DND-41 (cell line): ENCODE results near the gene FAM78A.

Source experiments
- ATAC-seq: fragments of 200-7000 bp; cut with Tn5 transposase; 3 replicates; pipeline ENCODE4 v1.9.1; 2021; ENCODE audit warnings: low read depth; ENCODE audit not compliant: insufficient read depth
- DNase-seq: peaks from one replicate; pipeline ENCODE4 v3.0.0-alpha.2; 2020
- H2AFZ ChIP-seq: 2 replicates; pipeline ENCODE4 v1.6.0; 2012; ENCODE audit warnings: low read depth, low read length
- H3K27ac ChIP-seq: 2 replicates; pipeline ENCODE4 v1.5.1; 2012; ENCODE audit warnings: low read length, inconsistent platforms
- H3K27me3 ChIP-seq: fragments of 200-600 bp; sonication (generic); 2 replicates; pipeline ENCODE4 v1.6.0; 2012; ENCODE audit warnings: low read length, mild to moderate bottlenecking, inconsistent platforms; ENCODE audit not compliant: insufficient read depth, poor library complexity
- H3K36me3 ChIP-seq: 2 replicates; pipeline ENCODE4 v1.5.1; 2012; ENCODE audit warnings: low read length, inconsistent platforms; ENCODE audit not compliant: insufficient read depth
- H3K4me1 ChIP-seq: 2 replicates; pipeline ENCODE4 v1.5.1; 2012; ENCODE audit warnings: mild to moderate bottlenecking, low read length; ENCODE audit not compliant: insufficient read depth
- H3K4me2 ChIP-seq: 2 replicates; pipeline ENCODE4 v1.6.0; 2012; ENCODE audit warnings: mild to moderate bottlenecking, moderate library complexity, low read length, inconsistent platforms; ENCODE audit not compliant: insufficient read depth
- H3K4me3 ChIP-seq, 2 experiments: fragments of 200-600 bp in 1 of 2; shearing (Covaris generic) in 1 of 2; 2 replicates each; pipeline ENCODE4 v1.5.1; 2012 to 2016; ENCODE audit warnings: inconsistent platforms in 2 of 2, low read length in 2 of 2, mild to moderate bottlenecking in 2 of 2, low read depth in 1 of 2, moderate library complexity in 1 of 2
- H3K79me2 ChIP-seq: 2 replicates; pipeline ENCODE4 v1.6.0; 2012; ENCODE audit warnings: low read length, inconsistent platforms; ENCODE audit not compliant: insufficient read depth
- H3K9ac ChIP-seq: 2 replicates; pipeline ENCODE4 v1.6.0; 2012; ENCODE audit warnings: low read depth, mild to moderate bottlenecking, inconsistent platforms, low read length, moderate library complexity
- H3K9me3 ChIP-seq: 2 replicates; pipeline ENCODE4 v1.5.1; 2012; ENCODE audit warnings: low read length, moderate library complexity, mild to moderate bottlenecking, inconsistent platforms; ENCODE audit not compliant: insufficient read depth, severe bottlenecking
- H4K20me1 ChIP-seq: 2 replicates; pipeline ENCODE4 v1.6.0; 2012; ENCODE audit warnings: low read length; ENCODE audit not compliant: insufficient read depth
- CTCF ChIP-seq: IDR thresholded peaks from 2 replicates; pipeline ENCODE4 v1.5.1; 2012; ENCODE audit warnings: borderline replicate concordance, low read length, moderate library complexity, mild to moderate bottlenecking; ENCODE audit not compliant: poor library complexity, severe bottlenecking; ENCODE audit errors: extremely low read depth
- EZH2 ChIP-seq: IDR thresholded peaks from 3 replicates; pipeline ENCODE4 v1.6.1; 2012; ENCODE audit warnings: borderline replicate concordance, low read depth, mild to moderate bottlenecking, moderate library complexity, low read length, inconsistent platforms; ENCODE audit not compliant: severe bottlenecking

The FAM78A gene

GRCh38 chr9:131276891-131277286 lies 579 bp upstream of the FAM78A start:
- Histone ChIP-seq H3K4me2 (peak overlapping the region; percentile 86), H3K4me1 (peaks cover 32% of the 10 kb centered on the region), H3K9ac (peak overlapping the region; percentile 80), H3K9me3 (no peaks in the 10 kb centered on the region), H3K4me3 (peak overlapping the region; percentile 65 to 86; a peak in 3 of 4 replicates), H3K79me2 (peaks cover 56% of the 10 kb centered on the region), H3K36me3 (peaks cover 31% of the 10 kb centered on the region), H3K27ac (peak overlapping the region; percentile 84), H3K27me3 (no peaks in the 10 kb centered on the region), H2AFZ (peak overlapping the region; percentile 66; the same call in 1 of the 2 replicates), H4K20me1 (no peaks in the 10 kb centered on the region)
- DNase-seq (peak; percentile 51), ATAC-seq (peak; percentile 20)
- TF ChIP-seq EZH2 = no peak
- no peak for TF ChIP-seq CTCF

DNA sequence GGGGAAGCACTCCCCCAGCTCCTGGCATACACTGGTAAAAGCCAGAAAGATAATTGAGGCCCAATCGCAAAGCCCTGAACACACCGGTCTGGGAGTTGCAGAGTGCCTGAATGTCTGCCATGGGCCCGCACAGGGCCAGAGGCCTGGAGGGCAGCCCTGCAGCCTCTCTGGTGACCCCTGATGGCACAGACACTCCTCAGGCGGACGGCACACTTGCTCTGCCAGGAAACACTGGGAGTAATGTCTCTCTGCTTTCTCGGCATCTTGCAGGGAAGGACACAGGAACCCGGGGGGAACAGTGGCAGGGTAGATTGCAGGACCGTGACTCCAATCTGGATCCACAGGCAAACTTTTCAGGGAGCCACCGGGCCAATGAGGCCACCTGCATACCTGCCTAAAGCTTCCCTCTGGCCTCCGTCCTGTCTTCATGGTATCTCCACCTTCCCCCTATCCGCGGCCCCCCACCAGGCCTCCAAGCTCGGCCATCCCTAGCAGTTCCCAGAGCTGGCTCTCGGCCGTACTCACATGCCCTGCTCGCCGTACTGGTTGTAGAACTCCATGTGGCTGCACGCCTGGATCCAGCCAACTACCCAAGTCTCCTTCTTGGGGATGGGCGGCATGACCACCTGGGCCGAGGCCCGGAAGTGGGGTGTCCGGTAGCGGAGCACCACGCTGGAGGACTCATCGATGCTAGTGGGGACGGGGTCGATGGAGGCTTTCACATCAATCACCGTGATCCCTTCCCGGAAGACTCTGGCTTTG lies 797 bp downstream of the FAM78A start:
- H3K27me3 ChIP-seq = no peaks in the 10 kb centered on the region
- H3K4me3 ChIP-seq = peak overlapping the region; percentile 84 to 86
- TF ChIP-seq EZH2 (no peak), CTCF (peak; percentile 38)
- peaks cover 46% of the 10 kb centered on the region for H3K4me1 ChIP-seq
- peaks cover 37% of the 10 kb centered on the region for H3K36me3 ChIP-seq
- H3K9me3 ChIP-seq = no peaks in the 10 kb centered on the region
- peak overlapping the region; percentile 54 for H2AFZ ChIP-seq
- DNase-seq (peak; percentile 53), ATAC-seq (peak; percentile 5; the same call in 2 of the 3 replicates)
- H4K20me1 ChIP-seq = 0 out of 2 replicates have a peak, but pooled peaks cover 3% of the 10 kb centered on the region
- H3K4me2 ChIP-seq = peak overlapping the region; percentile 86
- peaks cover 70% of the 10 kb centered on the region for H3K79me2 ChIP-seq
- peak overlapping the region; percentile 80 for H3K9ac ChIP-seq
- peak overlapping the region; percentile 84 for H3K27ac ChIP-seq

DNA sequence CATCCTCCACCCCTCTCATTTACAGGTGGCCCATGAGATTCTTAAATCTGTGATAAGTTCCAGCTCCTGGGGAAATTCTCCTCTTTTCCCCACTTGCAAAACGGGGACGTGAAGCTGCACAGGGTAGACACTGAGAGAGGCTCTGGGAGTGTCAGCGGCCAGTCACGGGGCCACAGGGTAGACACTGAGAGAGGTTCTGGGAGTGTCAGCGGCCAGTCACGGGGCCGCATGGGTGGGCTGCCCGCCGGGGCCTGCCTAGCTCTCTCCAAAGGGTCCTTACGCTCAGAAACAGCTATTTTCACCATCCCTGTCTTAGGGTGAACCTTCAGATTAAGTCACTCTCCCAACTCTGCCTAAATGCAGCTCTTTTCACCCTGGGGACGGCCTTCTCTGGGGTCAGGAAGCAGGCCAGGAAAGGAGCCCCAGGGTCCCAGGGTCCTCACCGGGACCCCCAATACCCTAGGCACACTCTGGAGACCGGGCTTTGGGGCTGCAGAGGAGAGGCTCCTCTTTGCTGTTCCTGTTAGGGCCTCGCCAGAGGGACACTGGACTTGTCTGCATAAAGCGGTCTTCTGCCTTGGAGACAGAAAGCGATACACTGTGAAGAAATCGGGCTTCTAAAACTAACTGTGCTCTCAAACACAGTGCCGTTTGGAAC lies 1.5 kb downstream of the FAM78A start:
- peaks cover 53% of the 10 kb centered on the region for H3K4me1 ChIP-seq
- DNase-seq (peak; percentile 36), ATAC-seq (peak; percentile 9; the same call in 1 of the 3 replicates)
- H4K20me1 ChIP-seq = 0 out of 2 replicates have a peak, but pooled peaks cover 3% of the 10 kb centered on the region
- no peak for TF ChIP-seq EZH2
- TF ChIP-seq CTCF = no peak
- peak overlapping the region; percentile 86 for H3K4me2 ChIP-seq
- no peaks in the 10 kb centered on the region for H3K9me3 ChIP-seq
- H3K79me2 ChIP-seq = peaks cover 77% of the 10 kb centered on the region
- peak overlapping the region; percentile 80 for H3K9ac ChIP-seq
- H3K27ac ChIP-seq = peak overlapping the region; percentile 84
- H3K4me3 ChIP-seq = peak overlapping the region; percentile 84 to 86
- peak overlapping the region; percentile 54 for H2AFZ ChIP-seq
- H3K36me3 ChIP-seq = peaks cover 37% of the 10 kb centered on the region
- no peaks in the 10 kb centered on the region for H3K27me3 ChIP-seq
